ENCODE measurements around the gene PPP2R5C.

GRCh38 chr14:101965181-101965544 is 203.7 kb downstream of the PPP2R5C start:
- TF ChIP-seq CTCF (IDR thresholded peaks at IDR 0.05) (no peak), POLR2A (IDR thresholded peaks at IDR 0.05) (no peak)

Data from uterus (tissue), 2 donors.